Transverse colon (tissue), 4 donors: ENCODE results near the gene TSPAN13.

ENCODE experiments used
- CTCF ChIP-seq, 5 experiments: fragments of 200-600 bp in 3 of 5; fragments of 450-650 bp in 2 of 5; sonication (generic) in 3 of 5; IDR thresholded peaks; 1 replicate in 2 of 5; 2 replicates in 3 of 5; pipeline ENCODE4 v1.5.1; 2016 to 2017; ENCODE audit warnings: antibody characterized with exemption in 5 of 5, inconsistent platforms in 3 of 5, mild to moderate bottlenecking in 2 of 5, moderate library complexity in 1 of 5
- EP300 ChIP-seq: sonication (generic); formaldehyde crosslinking; IDR thresholded peaks from one replicate; pipeline ENCODE4 v1.6.1; 2017; ENCODE audit warnings: antibody characterized with exemption, low read depth
- POLR2A ChIP-seq: fragments of 450-650 bp; IDR thresholded peaks from one replicate; pipeline ENCODE4 v1.6.1; 2016; ENCODE audit warnings: antibody characterized with exemption, mild to moderate bottlenecking, moderate library complexity
- POLR2AphosphoS5 ChIP-seq, 3 donors: sonication (generic); formaldehyde crosslinking; IDR thresholded peaks; one replicate each; pipeline ENCODE4 v1.6.1; 2016; ENCODE audit warnings: antibody characterized with exemption in 3 of 3

- TF ChIP-seq POLR2A (no peak), CTCF (IDR thresholded peaks at IDR 0.05) (no peak), EP300 (no peak), POLR2AphosphoS5 (IDR thresholded peaks at IDR 0.05) (no peak)
These were observed 65.2 kb downstream of the TSPAN13 start for GRCh38 chr7:16818732-16819131.
